Smooth muscle cell (in vitro differentiated cells): Measurements from ENCODE around the gene CATSPER1. TPM values are rescaled to one million over a fixed set of nuclear protein-coding genes. Genes with fewer than 3 reads are reported as not detected.

ENCODE experiments used
- DNase-seq: peaks from one replicate; lab custom pipeline; 2025; ENCODE audit not compliant: unreplicated experiment; lab: John Stamatoyannopoulos, UW
- H2AFZ ChIP-seq: fragments of 200-600 bp; sonication (generic); 2 replicates; pipeline ENCODE4 v1.6.0; 2016; ENCODE audit warnings: antibody characterized with exemption, low read depth, mild to moderate bottlenecking
- H3F3A ChIP-seq: fragments of 200-600 bp; sonication (generic); 2 replicates; pipeline ENCODE4 v1.6.0; 2017; ENCODE audit warnings: antibody characterized with exemption, low read depth
- H3K27ac ChIP-seq: fragments of 200-600 bp; sonication (generic); 2 replicates; pipeline ENCODE4 v1.5.1; 2016; ENCODE audit warnings: low read depth, mild to moderate bottlenecking
- H3K27me3 ChIP-seq: fragments of 200-600 bp; sonication (generic); 2 replicates; pipeline ENCODE4 v1.6.1; 2016; ENCODE audit warnings: low read depth, mild to moderate bottlenecking
- H3K36me3 ChIP-seq: fragments of 200-600 bp; sonication (generic); 2 replicates; pipeline ENCODE4 v1.5.1; 2016; ENCODE audit warnings: low read depth
- H3K4me1 ChIP-seq: fragments of 200-600 bp; sonication (generic); 2 replicates; pipeline ENCODE4 v1.5.1; 2016; ENCODE audit warnings: low read depth
- H3K4me2 ChIP-seq: fragments of 200-600 bp; sonication (generic); 2 replicates; pipeline ENCODE4 v1.6.0; 2016; ENCODE audit warnings: mild to moderate bottlenecking
- H3K4me3 ChIP-seq: fragments of 200-600 bp; sonication (generic); 2 replicates; pipeline ENCODE4 v1.5.1; 2016; ENCODE audit warnings: mild to moderate bottlenecking
- H3K79me2 ChIP-seq: fragments of 200-600 bp; sonication (generic); 2 replicates; pipeline ENCODE4 v1.6.0; 2016; ENCODE audit warnings: low read depth, mild to moderate bottlenecking
- H3K9ac ChIP-seq: fragments of 200-600 bp; sonication (generic); 2 replicates; pipeline ENCODE4 v1.6.0; 2016; ENCODE audit warnings: low read depth
- H3K9me3 ChIP-seq: fragments of 200-600 bp; sonication (generic); replicated peaks from 2 replicates; pipeline ENCODE4 v1.5.1; 2016; ENCODE audit warnings: low read depth
- H4K20me1 ChIP-seq: fragments of 200-600 bp; sonication (generic); 2 replicates; pipeline ENCODE4 v1.6.0; 2016; ENCODE audit warnings: low read depth
- CTCF ChIP-seq: fragments of 200-600 bp; sonication (generic); IDR thresholded peaks from 2 replicates; pipeline ENCODE4 v1.5.1; 2017; ENCODE audit warnings: borderline replicate concordance, mild to moderate bottlenecking, antibody characterized with exemption; ENCODE audit not compliant: insufficient read depth, poor library complexity, severe bottlenecking
- WGBS: methylation state at CpG from one replicate; pipeline ENCODE4 v1.1.7; 2016; ENCODE audit warnings: low lambda C conversion rate; 5-methylcytosine and 5-hydroxymethylcytosine counted together
- polyA plus RNA-seq: library from polyadenylated mRNA; unstranded; fragments of >200 nt; fragmentation: Nextera tagmentation; extraction: Ambion mirVana; gene quantifications from 2 replicates; pipeline ENCODE4 v1.2.1, GENCODE V29; 2016
- total RNA-seq: library from RNA; depleted of rRNA; stranded (reverse); fragments of >200 nt; gene quantifications from 2 replicates; pipeline ENCODE4 v1.2.3, GENCODE V29; 2014

CATSPER1 gene
- total and polyA plus RNA-seq, 2 experiments from 2014 or later: 0.55 TPM; not detected in 1

GRCh38 chr11:65983589-65983987 lies 42.7 kb downstream of the CATSPER1 start:
- TF ChIP-seq CTCF: no peak
- Histone ChIP-seq H3K27me3 (no peaks in the 10 kb centered on the region), H3K9me3 (no peaks in the 10 kb centered on the region), H3K36me3 (no peaks in the 10 kb centered on the region), H3K4me1 (no peaks in the 10 kb centered on the region), H3K27ac (no peak overlapping the region), H3F3A (no peaks in the 10 kb centered on the region), H3K4me2 (no peak overlapping the region), H4K20me1 (no peaks in the 10 kb centered on the region), H2AFZ (no peak overlapping the region), H3K9ac (no peak overlapping the region), H3K79me2 (no peaks in the 10 kb centered on the region), H3K4me3 (no peak overlapping the region)
- WGBS: 88% methylated on average over 5 of the region's 5 CpGs
- no peak for DNase-seq

- Histone ChIP-seq H3K4me2 (no peak overlapping the region), H3K27me3 (no peaks in the 10 kb centered on the region), H2AFZ (no peak overlapping the region), H3K4me1 (no peaks in the 10 kb centered on the region), H3K36me3 (no peaks in the 10 kb centered on the region), H3K9ac (no peak overlapping the region), H3K79me2 (no peaks in the 10 kb centered on the region), H3K9me3 (no peaks in the 10 kb centered on the region), H3K27ac (no peak overlapping the region), H3K4me3 (no peak overlapping the region), H4K20me1 (no peaks in the 10 kb centered on the region), H3F3A (no peaks in the 10 kb centered on the region)
- no peak for DNase-seq
- 90% methylated on average over 20 of the region's 22 CpGs for WGBS
- TF ChIP-seq CTCF: no peak
Measured at GRCh38 chr11:65982824-65983588, 43.3 kb downstream of the CATSPER1 start.

GRCh38 chr11:65981972-65982823 lies 44.1 kb downstream of the CATSPER1 start:
- H4K20me1 ChIP-seq: no peaks in the 10 kb centered on the region
- H2AFZ ChIP-seq: no peak overlapping the region
- H3K4me2 ChIP-seq: no peak overlapping the region
- DNase-seq: no peak
- 89% methylated on average over 16 of the region's 16 CpGs for WGBS
- no peak overlapping the region for H3K27ac ChIP-seq
- H3K4me1 ChIP-seq: no peaks in the 10 kb centered on the region
- H3K4me3 ChIP-seq: no peak overlapping the region
- no peaks in the 10 kb centered on the region for H3K9me3 ChIP-seq
- no peaks in the 10 kb centered on the region for H3K79me2 ChIP-seq
- no peaks in the 10 kb centered on the region for H3K36me3 ChIP-seq
- TF ChIP-seq CTCF: no peak
- H3K9ac ChIP-seq: no peak overlapping the region
- no peaks in the 10 kb centered on the region for H3K27me3 ChIP-seq
- no peaks in the 10 kb centered on the region for H3F3A ChIP-seq
